Lung (tissue), 12 donors: Measurements from ENCODE around the gene LGALSL. TPM values are rescaled to one million over a fixed set of nuclear protein-coding genes. Genes with fewer than 3 reads are reported as not detected.

ENCODE experiments used
- ATAC-seq: fragments of 200-7000 bp; cut with Tn5 transposase; one replicate; pipeline ENCODE4 v1.9.1; 2020; ENCODE audit warnings: moderate number of reproducible peaks; ENCODE audit not compliant: insufficient read depth, low FRiP score
- DNase-seq, 3 donors: peaks; one replicate each; pipeline ENCODE4 v3.0.0-alpha.2; 2013 to 2017
- H3K27ac ChIP-seq, 2 donors: one replicate each; pipeline ENCODE4 v1.5.1; 2013; ENCODE audit warnings: mild to moderate bottlenecking in 2 of 2, moderate library complexity in 2 of 2, control low read depth in 1 of 2, inconsistent platforms in 1 of 2, low read depth in 1 of 2, low read length in 1 of 2
- H3K27me3 ChIP-seq, 3 donors: one replicate each; pipeline ENCODE4 v1.5.1; 2013; ENCODE audit warnings: low read length in 2 of 3; ENCODE audit not compliant: control insufficient read depth in 3 of 3, insufficient read depth in 3 of 3
- H3K36me3 ChIP-seq, 4 donors: one replicate each; pipeline ENCODE4 v1.5.1; 2013; ENCODE audit warnings: low read length in 4 of 4, mild to moderate bottlenecking in 1 of 4, moderate library complexity in 1 of 4; ENCODE audit not compliant: control insufficient read depth in 4 of 4, insufficient read depth in 4 of 4
- H3K4me1 ChIP-seq, 5 donors: one replicate each; pipeline ENCODE4 v1.5.1; 2013; ENCODE audit warnings: low read length in 5 of 5, mild to moderate bottlenecking in 2 of 5, moderate library complexity in 1 of 5; ENCODE audit not compliant: control insufficient read depth in 5 of 5, insufficient read depth in 5 of 5
- H3K4me3 ChIP-seq: one replicate; pipeline ENCODE4 v1.5.1; 2013; ENCODE audit warnings: mild to moderate bottlenecking, control low read depth, moderate library complexity
- H3K9ac ChIP-seq, 2 donors: one replicate each; pipeline ENCODE4 v1.5.1; 2013; ENCODE audit warnings: low read length in 2 of 2, control low read depth in 1 of 2; ENCODE audit not compliant: insufficient read depth in 1 of 2
- H3K9me3 ChIP-seq, 4 donors: one replicate each; pipeline ENCODE4 v1.5.1; 2013; ENCODE audit warnings: low read length in 3 of 4, mild to moderate bottlenecking in 1 of 4, moderate library complexity in 1 of 4; ENCODE audit not compliant: control insufficient read depth in 4 of 4, insufficient read depth in 3 of 4
- CTCF ChIP-seq: IDR thresholded peaks from 2 replicates; pipeline ENCODE4 v1.5.1; 2012; ENCODE audit warnings: mild to moderate bottlenecking; ENCODE audit errors: control extremely low read depth, extremely low read depth
- WGBS, 2 donors: extraction: QIAGEN DNeasy Blood & Tissue Kit; methylation state at CpG; one replicate each; pipeline ENCODE4 v1.1.7; 2013; 5-methylcytosine and 5-hydroxymethylcytosine counted together
- polyA plus RNA-seq, 2 donors: library from polyadenylated mRNA; stranded (reverse); fragments of 200-250 nt; gene quantifications; one replicate each; pipeline ENCODE4 v1.2.1, GENCODE V29; 2013
- total RNA-seq, 2 donors: library from RNA; depleted of rRNA in 1 of 2; stranded (reverse); fragments of >200 nt in 1 of 2; gene quantifications; one replicate each; pipeline ENCODE4 v1.2.1, GENCODE V29; 2014 to 2021
- donor health status: control.
- donor health status: control.
- donor health status: Bipolar disorder and iron deficiency.
- donor health status: healthy.
- donor health status: DM: yes; HTN: yes; CAD: no.

The LGALSL gene
- total and polyA plus RNA-seq, 4 donors = 9.1 to 30.6 (median 25.9) TPM

DNA sequence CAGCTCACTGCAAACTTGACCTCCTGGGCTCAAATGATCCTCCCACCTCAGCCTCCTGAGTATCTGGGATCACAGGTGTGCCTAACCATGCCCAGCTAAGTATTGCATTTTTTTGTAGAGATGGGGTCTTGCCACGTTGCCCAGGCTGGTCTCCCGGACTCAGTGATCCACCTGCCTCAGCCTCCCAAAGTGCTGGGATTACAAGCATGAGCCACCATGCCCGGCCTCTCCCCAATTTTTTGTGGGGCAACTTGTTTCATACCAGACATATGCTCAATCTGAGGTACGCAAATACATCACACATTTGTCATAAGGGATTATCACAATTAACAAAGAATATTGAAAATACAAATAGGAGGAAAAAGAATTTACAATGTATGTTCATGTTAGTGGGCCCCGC lies 27.7 kb downstream of the LGALSL start:
- Histone ChIP-seq H3K27ac (no peak overlapping the region), H3K4me3 (no peak overlapping the region), H3K36me3 (no peaks in the 10 kb centered on the region), H3K9me3 (no peaks in the 10 kb centered on the region), H3K27me3 (no peaks in the 10 kb centered on the region), H3K4me1 (peaks cover 0 to 23% (median 9%) of the 10 kb centered on the region in 5 donors), H3K9ac (no peak overlapping the region)
- 94% methylated on average over 5 of the region's 5 CpGs for WGBS, 2 donors
- DNase-seq (no peak), ATAC-seq (no peak)
- TF ChIP-seq CTCF = no peak

DNA sequence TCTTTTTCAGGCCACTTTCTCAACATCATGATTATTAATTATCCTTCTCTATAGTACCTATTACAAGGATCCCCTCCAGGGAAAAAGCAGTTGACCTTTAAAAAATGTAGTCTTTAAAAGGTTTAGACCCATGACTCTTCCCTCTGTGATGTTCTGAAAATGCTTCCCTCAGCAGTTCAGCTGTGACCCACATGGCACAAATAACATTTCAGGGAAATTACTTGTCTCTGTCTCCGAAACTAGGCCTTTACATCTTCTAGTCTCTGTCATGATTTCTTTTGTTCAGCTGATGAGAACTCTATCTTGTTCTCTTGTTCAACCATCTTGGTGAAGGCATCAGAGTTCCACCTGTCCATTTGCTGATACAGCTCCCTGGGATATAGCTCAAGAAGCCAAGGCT lies 28.3 kb downstream of the LGALSL start:
- no peak overlapping the region for H3K4me3 ChIP-seq
- no peak overlapping the region for H3K9ac ChIP-seq
- DNase-seq (no peak), ATAC-seq (no peak)
- peaks cover 0 to 23% (median 9%) of the 10 kb centered on the region in 5 donors for H3K4me1 ChIP-seq
- no peak for TF ChIP-seq CTCF
- 92 to 96% methylated on average over 1 of the region's 1 CpG for WGBS, 2 donors
- no peaks in the 10 kb centered on the region for H3K27me3 ChIP-seq
- H3K27ac ChIP-seq = no peak overlapping the region
- no peaks in the 10 kb centered on the region for H3K9me3 ChIP-seq
- no peaks in the 10 kb centered on the region for H3K36me3 ChIP-seq

DNA sequence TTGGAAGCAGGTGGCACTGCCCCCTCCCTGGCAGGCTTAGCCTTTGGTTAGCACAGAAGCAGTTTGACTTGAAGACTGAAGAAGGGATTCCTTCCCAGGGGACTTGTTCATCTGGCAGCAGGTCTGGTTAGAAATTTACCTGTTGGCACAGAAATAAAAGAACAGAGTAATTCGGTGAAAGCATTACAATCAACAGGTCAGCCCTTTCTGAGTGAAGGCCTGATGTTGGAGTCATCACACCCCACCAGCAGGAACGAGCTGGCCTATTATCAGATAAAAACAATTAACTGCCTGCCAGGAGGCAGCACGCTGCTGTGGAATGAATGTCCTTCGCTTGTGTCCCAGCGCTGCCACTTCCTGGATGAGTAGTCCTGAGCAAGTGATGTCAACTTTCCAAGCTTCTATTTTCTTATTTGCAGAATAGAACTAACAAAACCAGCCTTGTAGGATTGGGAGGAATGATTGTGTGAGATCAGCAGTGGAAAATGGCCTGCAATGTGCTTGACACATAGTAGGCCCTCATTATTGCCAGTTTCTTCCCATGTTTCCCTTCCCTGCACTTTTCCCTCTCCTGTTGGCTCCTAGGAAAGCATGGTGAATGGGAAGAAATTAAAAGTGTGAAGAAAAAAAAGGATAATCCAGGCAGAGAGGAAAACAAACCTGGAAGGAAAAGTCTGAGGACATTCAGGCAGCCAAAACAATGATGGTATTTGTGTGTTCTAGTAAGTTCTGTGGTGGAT lies 29.0 kb downstream of the LGALSL start:
- peak in 1 of 3 donors; percentile 26 for DNase-seq
- Histone ChIP-seq H3K27ac (no peak overlapping the region), H3K4me3 (no peak overlapping the region), H3K9me3 (no peaks in the 10 kb centered on the region), H3K27me3 (no peaks in the 10 kb centered on the region), H3K36me3 (no peaks in the 10 kb centered on the region), H3K9ac (no peak overlapping the region), H3K4me1 (peaks cover 0 to 18% (median 6%) of the 10 kb centered on the region in 5 donors)
- TF ChIP-seq CTCF = no peak
- 61 to 68% methylated on average over 5 of the region's 5 CpGs for WGBS, 2 donors
- ATAC-seq = no peak
